IPS-NIHi11 (cell line): Measurements from ENCODE around the gene CDH23.

Experiments
- DNase-seq: peaks from one replicate; pipeline ENCODE4 v3.0.0; 2012; ENCODE audit warnings: mixed read lengths, low spot score

CDH23 gene

DNA sequence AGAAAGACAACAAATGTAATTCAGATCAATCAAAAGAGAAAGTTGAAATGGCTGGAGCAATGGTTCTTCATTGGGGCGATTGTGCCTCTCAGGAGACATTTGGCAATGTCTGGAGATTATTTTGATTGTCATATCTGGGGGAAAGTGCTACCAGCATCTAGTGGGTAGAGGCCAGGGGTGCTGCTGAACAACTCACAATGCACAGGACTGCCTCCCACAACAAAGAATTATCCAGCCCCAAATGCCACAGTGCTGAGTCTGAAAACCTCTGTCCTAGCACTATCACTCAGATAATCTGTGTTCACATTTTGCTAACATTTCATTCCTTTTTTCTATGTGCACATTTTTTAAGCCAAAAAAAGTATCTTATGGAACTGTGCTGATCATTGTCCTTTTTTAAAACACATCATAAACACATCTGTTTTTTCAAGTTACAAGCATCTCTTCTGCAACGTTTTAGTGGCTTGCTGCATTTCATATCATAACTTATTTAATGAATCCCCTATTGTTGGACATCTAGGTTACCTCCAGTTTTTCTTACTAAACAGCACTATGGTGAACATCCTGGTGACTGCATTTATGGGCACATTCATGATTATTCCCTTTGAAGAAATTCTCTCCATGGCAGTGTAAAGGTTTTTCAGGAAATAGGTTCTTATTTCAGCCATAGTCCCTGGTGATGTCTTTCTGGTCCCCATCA is 208.7 kb downstream of the CDH23 start:
- DNase-seq, result no peak

DNA sequence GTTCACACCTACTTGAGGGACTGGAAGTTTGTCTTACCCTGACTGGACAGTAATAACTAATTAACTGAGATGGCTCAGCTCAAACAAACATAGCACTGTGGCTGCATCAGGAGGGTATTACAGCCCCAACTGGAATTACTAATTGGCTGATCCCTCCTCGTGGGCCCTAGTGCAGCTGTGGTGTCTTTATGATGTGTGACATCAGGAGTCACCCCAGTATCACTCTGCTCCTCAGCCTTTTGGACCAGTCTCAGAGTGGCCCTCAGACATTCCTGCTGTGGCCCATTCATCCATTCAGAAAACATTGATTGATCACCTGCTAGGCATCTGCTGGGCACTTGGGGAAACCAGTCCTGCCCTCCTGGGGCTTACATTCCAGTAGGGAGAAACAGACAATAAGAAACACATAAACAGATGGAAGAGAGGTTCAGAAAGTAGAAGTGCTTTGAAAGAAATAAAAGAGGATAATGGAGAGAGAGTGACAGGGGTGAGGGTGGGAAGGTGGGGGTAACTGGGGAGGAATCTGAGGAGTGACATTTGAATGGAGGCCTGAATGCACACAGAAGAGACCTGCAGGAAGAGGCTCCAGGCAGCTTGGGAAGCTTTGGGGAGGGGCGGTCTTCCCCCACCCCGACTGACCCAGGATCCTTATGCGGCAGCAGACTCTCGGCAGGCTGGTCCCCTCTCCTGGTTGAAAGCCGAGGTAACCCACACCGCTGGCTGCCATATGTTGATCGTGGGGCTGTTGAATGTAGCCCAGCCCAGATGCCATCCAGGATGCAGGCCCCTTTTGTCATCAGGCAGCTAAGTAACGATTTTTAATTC is 209.7 kb downstream of the CDH23 start:
- DNase-seq, result no peak

DNA sequence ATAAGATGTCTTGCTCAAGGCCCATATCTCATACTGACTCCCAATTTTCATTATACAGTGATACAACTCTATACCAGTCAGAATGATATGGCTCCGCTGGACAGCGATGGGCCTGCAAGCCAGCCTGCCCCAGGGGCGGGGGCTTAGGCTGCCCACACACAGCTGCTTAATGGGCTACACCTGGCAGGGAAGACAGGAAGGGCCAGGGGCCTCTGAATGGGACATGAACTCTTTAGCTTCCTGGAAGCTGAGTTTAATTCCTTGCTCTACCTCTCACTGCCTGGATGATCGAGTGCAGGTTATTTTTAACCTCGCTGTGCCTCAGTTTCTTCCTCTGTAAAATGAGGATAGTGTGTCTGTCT is 210.3 kb downstream of the CDH23 start:
- no peak for DNase-seq

DNA sequence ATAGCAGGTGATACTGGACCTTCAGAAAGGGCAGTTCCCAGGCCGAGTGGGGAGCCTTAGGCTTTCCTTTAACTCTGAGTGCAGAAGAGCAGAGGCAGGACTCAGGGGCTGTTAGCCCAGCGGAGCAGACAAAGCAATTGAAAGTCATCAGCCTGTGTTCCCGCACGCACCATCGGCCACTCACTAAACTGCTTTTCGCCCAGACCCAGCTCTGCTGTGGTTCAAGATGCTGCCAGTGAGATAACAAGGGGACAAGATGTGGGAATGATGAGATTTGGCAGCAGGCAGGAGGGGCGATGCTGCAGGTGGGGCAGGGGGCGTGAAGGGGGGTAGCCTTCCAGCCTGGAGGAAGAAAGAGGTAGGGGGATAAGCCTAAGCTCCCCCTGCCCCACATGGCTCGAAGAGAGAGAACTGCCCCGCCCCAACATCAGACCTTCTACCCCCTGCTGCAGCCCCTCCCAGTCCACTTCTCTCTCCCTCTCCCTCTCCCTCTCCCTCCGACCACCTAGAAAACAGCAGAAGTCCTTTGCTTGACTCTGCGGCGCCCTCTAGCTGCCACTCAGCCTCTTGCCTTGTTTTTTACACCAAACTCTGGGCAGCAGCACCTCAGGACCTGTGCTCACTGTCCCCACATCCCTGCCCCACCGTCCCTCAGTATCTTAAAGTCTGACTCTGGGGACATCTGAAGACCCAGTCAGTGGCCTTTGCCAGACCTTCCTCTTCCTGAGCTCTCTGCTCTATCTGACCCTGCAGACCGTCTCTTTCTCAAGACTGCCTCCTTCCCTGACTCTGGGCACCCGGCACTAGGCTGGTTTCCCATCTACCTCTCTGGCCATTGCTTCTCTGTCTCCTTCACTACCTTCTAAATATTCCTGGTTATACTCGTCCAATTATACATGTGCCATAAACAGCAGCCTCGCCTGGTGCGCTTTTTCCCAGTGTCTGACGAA is 212.4 kb downstream of the CDH23 start:
- DNase-seq, result peak; percentile 81

DNA sequence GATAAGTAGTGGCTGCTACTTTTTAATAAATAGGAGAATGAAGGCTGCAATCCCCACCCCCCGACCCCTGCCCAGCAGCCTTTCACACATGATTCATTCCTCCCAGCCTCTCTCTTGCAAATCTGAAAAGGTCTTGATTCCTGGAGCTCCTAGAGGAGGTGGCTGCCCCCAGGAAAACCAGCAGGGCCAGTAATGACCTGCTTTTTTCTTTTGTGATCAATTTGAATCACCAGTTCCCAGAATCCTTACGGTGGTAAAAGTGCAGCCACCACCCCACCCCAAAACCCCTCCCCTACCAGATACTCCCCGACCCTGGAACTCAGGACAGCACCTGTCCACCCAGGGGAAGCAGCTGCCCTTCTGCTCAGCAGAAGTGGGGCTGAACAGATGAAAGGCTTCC is 213.9 kb downstream of the CDH23 start:
- no peak for DNase-seq

DNA sequence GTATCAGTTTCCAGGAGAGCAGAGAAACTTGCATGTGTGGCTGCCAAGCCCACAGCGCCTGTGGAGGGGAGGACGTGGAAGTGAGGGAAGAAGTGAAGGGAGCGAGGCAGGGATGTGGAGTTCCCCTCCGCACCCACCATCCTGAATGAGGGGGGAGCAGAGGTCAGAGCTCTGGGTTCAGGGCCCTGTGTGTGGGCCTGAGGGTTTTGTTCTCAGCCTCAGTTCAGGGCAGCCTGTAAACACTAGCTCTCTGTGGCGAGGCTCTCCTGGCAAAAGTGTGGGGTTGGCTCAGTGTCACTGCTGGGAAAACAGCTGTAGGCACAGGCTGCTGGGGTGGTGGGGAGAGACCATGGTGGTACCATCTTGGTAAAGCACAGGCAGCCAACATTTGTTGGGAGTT is 214.4 kb downstream of the CDH23 start:
- no peak for DNase-seq

DNA sequence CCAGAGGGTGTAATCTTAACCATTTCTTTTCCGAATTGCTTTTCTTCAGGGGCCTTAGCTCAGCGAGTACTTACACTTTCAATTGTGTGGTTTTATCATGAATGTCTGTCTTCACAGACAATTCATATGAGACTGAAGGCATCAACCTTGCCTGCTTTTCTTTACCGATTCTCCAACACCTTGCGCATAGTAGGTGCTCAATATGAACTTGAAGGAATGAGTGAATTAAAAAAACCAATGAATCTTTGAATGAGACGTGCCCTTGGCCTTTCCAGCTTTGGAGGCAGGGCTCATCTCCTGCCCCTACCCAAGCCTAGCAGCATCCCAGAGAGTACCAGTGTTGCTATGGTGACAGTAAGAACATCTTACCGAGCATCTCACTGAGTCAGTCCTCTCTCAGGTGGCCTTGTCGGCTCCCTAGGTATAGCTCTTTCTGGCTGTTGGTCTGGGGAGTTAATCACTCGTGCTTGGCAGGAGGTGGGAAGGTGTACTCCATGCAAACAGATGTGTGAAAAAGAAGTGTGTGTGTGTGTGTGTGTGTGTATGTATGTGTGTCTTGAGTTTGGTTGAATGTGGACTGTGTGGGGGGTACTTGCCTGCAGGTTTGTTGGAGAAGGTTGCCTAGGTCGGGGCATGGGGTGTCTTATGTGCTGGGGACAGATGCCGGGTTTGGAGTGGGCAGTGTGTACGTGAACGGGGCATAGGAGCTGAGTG is 215.1 kb downstream of the CDH23 start:
- no peak for DNase-seq

DNA sequence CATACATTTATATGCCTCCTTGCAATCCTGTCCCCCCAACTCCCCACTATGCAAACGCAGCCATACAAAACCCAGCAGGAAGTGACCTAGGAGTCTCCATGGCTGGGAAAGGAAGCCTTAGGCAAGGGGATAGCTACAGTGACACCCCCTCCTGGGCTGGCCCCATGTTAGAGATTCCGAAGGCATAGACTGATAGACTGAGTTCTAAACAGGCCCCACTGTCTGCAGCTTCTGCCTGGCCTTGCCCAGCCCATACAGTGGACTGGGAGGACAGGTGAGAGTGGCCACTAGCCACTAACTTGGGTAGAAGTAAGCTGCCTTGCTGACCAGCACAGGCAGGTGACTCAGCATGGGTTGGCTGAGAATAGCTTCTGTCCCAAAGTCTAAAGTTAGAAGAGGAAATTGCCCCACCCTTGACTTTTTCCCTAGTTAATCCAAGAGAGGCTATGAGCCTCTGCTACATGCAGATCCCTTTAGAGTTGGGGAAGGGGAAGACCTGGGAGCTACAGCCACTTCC is 216.6 kb downstream of the CDH23 start:
- DNase-seq, result no peak

DNA sequence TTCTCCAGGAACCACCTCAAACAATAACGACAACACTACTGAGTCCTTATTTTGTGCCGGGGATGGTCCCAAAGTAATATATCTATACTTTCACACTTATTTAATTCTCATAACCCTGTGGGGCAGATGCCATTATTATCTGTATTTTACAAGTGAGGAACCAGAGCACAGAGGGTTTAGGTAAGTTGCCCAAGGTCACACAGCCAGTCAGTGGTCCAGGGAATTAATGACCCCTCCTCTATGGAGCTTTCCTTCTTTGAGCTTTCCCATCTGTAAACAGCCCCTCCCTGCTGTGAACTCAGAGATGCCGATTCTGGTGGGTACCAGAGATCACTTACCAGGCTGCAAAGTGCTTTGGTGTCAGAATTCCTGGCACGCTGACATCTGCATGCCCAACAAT is 217.2 kb downstream of the CDH23 start:
- DNase-seq, result no peak

DNA sequence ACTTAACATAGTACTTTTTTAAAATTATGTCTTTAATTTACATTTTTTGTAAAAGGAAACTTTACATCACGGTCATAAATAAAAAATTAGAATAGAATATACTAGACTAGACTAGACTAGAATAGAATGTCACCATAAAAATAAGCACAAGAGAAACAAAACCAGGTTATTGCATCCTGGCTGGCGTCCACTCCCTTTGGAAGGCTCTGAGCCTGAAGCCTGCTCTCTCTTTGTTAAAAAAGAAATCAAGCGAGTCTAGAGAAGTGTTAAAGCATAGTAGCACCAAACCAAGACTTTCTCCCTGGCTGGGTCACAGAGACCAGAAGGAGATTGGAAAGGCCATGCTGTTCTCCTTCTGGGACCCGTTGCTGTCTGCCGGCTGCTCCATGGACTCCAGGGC is 218.2 kb downstream of the CDH23 start:
- no peak for DNase-seq

DNA sequence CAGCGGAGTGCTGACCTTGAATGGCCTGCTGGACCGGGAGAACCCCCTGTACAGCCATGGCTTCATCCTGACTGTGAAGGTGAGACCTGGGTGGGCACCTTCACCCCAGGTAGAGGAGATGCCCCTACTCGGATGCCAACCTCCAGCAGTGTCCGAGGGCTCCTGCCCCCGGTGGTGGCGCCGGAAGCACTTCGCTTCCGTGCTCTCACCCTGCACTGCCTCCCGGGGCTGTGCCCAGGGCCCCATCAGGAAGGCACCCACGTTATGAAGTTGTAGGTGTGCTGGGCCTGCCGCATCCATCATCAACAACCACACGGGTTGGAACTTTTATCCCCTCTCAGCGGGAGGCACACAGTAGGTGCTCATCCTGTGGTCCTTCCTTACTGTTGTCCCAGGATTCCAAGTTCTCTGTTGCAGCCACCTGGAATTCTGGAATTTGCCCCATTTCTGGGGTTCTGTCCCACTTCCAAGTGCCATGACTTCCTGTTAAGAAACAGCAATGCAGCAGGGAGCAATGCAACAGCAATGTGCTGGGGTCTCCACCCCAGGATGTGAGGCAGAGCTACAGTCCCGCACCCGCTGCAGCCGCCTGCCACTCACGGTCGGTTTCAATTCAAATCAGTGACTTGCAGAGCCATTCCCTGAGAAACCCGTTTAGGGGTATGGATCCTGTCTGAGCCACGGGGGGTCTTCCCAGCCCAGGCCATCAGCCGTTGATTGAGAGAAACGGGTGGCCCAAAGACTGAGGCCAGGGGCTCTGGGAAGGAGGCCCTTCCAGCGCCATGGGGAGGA is 219.0 kb downstream of the CDH23 start:
- DNase-seq, result no peak

DNA sequence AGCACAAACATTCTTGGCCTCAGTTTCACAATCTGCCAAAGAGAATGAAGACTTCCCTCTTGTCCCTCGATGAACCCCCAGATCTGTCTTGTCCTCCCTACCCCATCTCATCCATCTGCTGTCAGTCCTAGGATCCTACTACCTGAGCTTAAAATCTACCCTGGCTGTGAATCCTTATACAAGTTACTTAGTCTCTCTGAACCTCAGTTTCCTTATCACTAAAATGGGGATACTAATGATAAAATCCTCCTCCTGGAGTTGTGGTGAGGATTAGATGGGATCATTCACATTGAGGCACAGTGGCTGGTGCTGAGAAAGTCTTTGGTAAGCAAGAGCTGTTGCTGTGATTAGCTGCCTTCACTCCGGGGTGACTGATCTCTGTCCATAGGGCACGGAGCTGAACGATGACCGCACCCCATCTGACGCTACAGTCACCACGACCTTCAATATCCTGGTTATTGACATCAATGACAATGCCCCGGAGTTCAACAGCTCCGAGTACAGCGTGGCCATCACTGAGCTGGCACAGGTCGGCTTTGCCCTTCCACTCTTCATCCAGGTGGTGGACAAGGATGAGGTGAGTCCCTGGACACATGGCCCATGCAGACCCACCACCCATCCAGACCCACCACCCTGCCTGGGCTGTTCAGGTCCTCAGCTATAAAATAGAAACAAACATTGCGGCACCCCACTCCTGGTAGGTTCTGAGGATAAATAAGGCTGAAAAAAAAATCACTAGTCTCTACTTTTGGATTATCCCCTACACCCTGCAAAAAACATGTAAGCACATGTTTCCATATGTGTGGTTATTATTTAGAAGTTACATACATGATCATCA is 220.3 kb downstream of the CDH23 start:
- DNase-seq, result no peak

DNA sequence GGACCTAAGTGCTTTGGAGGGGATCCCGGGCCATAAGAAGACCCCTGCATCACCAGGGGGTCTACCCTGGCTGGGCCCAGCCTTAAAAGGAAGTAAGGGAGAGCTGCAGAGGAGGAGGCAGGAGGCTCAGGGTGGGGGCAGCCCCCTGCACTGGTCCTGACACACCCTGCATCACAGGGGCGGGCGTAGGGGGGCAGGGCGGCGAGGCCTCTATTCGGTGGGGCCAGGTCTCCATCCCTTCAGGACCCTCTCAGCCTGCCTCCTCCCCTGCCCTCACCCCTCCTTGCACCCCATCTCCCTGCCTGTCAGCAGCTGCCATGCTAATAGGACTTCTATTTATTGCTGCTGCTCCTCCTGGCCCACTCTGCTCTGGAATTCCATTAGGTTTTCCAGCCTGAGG is 221.5 kb downstream of the CDH23 start:
- DNase-seq, result no peak

DNA sequence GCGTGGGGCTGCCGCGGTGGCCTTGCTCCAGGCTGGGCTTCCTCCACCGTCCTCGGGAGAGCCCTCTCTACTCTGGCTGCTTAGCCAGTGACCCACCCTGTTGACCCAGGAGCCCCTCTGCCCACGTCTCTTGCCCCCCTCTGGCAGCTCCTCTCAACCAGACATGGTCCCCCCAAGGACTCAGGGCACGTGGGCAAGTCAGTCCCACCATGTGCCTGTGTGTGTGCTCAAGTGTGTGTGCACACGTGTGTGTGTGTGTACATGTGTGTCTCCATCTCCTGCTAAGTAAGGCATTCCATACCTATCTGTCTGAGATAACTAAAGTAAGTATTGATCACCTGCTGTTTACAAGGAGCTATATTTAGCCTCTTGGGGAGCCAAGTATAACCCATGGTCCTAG is 221.9 kb downstream of the CDH23 start:
- DNase-seq, result no peak

DNA sequence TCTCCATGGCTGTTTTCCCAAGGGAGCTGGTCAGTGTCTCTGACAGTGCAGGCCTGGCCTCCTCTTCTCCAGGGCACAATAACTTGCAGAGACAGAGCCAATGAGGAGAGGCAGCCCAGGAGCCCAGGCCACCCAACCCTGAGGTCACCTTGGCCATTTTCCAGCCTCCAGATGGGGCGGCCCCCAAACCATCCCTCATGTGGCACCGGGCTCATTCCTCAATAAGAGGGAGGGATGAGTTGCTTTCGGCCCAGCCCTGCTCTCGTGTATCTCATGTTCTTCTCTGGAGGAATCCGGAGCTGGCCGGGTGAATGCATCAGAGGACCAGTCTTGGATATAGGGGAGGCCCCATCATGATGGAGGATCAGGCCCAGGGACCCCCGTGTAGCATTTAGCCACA is 223.9 kb downstream of the CDH23 start:
- no peak for DNase-seq

DNA sequence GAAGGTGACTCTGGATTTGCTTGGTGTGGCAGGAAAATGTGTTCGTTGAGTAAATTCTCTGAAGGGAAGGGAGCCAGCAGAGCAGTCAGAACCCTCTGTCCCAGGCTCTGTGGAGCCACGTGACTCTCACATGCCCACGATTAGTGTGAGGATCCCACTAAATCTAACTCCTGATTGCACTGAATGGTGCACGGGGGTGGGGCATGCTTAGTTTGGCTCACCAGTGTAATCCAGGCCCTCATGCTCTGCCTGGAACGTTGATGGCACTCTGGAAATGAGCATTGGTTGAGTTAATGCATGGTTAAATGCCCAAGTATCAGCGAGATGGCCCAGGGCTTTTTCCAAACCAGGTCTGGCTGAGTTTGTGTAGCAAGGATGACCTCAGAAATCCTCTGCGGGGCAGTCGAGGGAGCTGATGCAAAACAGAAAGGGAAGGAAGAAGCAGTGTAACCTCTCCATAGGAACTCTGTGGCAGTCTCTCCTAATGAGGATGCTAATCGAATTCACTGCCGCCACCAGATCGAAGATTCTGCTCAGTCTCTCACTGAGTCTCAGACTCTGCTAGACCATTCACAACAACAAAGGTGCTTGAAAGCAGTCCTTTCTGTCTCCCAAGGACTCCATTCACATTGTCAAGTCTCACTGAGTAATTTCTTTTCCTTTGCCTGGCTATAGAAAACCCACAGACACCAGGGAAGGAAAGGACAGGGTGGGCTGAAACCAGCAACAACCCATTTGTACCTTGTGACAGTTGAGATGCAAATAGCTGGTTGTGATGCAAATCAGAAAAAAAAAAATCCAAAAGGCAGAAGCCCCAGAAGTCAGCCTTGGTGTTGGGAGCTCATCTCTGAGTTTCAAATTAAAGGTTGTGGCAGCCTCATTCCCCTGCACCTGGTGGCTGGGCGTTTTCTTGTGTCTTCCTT is 224.8 kb downstream of the CDH23 start:
- DNase-seq, result peak; percentile 52

DNA sequence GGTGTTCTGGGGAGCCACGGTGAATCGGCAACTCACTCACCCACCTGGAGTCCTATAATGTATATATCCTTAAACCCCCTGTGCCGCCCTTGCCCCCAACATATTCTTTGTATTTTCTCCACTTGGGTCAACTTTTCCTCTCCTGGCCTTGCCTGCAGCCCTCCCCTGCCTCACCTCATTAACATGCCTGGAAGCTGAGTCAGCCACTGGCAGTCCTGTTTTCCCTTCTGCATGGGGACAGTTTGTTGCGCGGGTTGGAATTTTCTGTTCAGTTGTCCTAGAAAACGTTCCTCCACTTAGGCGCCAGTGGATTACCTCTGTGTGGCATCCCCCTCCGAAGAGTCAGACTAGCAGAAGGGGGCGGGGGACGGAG is 225.4 kb downstream of the CDH23 start:
- no peak for DNase-seq

DNA sequence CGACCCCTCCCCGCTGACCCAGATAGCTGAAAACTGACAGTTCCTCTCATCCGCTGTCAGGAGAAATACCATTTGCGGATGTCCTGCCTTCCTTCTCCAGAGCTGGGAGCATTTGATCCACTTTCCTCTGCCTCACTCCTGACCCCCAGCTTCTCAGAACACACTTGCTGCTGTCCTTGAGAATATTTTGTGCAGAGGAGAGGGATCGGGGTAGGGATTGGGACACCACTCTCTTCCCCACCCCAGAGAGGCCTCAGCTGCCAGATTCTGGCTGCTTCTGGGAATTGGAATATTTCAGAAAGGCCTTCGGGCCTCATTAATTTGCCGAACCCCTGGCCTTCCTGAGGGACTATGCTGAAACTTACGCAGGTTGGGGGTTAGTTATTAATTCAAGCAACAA is 225.9 kb downstream of the CDH23 start:
- no peak for DNase-seq
